ENCODE measurements around the gene BICDL2. TPM values are rescaled to one million over a fixed set of nuclear protein-coding genes. Genes with fewer than 3 reads are reported as not detected.

Gene BICDL2
- polyA plus RNA-seq, 2 of the 4 experiments (the other 2 are of a cell fraction): not detected

- ATAC-seq (no peak), FAIRE-seq (no peak), DNase-seq (ENCODE audit: low read depth in 1 of 2, low spot score in 1 of 2) (no peak)
- ChIA-PET CTCF (interaction anchor here (0.6 to 12.4 kb wide), 12 partner anchors 12 to 110 kb away, joined by 3 to 186 read pairs (median 4); partner anchors contain the start of genes ZNF213 and ZSCAN10), POLR2A (no interaction called here)
- TF ChIP-seq ELK1 (IDR thresholded peaks at IDR 0.05; ENCODE audit: low read depth, low read length) (no peak), RCOR1 (IDR thresholded peaks at IDR 0.05; ENCODE audit: low read depth, low read length) (no peak), USF2 (IDR thresholded peaks at IDR 0.05) (no peak), RAD21 (conservative IDR thresholded peaks at IDR 0.05 in 1 of 2, IDR thresholded peaks at IDR 0.05 in 1 of 2) (no peak), TP53 (CRISPR knock-in tag; IDR thresholded peaks at IDR 0.05) (no peak), GATA3 (IDR thresholded peaks at IDR 0.05; ENCODE audit: borderline replicate concordance) (no peak), NFE2L2 (conservative IDR thresholded peaks at IDR 0.05; ENCODE audit: low read length) (no peak), RNF2 (IDR thresholded peaks at IDR 0.05; ENCODE audit: borderline replicate concordance, low read depth) (no peak), CEBPB (IDR thresholded peaks at IDR 0.05) (no peak), CHD4 (IDR thresholded peaks at IDR 0.05; ENCODE audit: borderline replicate concordance) (no peak), POLR2A (IDR thresholded peaks at IDR 0.05; ENCODE audit: low read length) (no peak), JUNB (IDR thresholded peaks at IDR 0.05) (no peak), SREBF2 (IDR thresholded peaks at IDR 0.05) (no peak)
- Histone ChIP-seq H3K27ac (no peak overlapping the region), H3K4me3 (no peak overlapping the region), H3K4me2 (no peak overlapping the region), H3K4me1 (peaks cover 23% of the 10 kb centered on the region), H3K9me3 (no peaks in the 10 kb centered on the region)
- 91% methylated on average over 8 of the region's 8 CpGs for WGBS (ENCODE audit: missing lambda C conversion rate)
These were observed 27.1 kb upstream of the BICDL2 start for GRCh38 chr16:3063625-3064386.

- 77% methylated on average over 6 of the region's 6 CpGs for WGBS (ENCODE audit: missing lambda C conversion rate)
- H3K27ac ChIP-seq: no peak overlapping the region
- no peak for DNase-seq (ENCODE audit: low read depth in 1 of 2, low spot score in 1 of 2)
- FAIRE-seq: no peak
- H3K4me2 ChIP-seq: no peak overlapping the region
- no peaks in the 10 kb centered on the region for H3K9me3 ChIP-seq
- H3K4me1 ChIP-seq: peaks cover 27% of the 10 kb centered on the region
- no peak for ATAC-seq
- no peak for TF ChIP-seq RNF2 (IDR thresholded peaks at IDR 0.05; ENCODE audit: borderline replicate concordance, low read depth)
- TF ChIP-seq PHF8 (IDR thresholded peaks at IDR 0.05; ENCODE audit: borderline replicate concordance, low read depth): no peak
- TF ChIP-seq POLR2A (IDR thresholded peaks at IDR 0.05; ENCODE audit: low read length): no peak
- TF ChIP-seq MAZ (IDR thresholded peaks at IDR 0.05; ENCODE audit: borderline replicate concordance, low read depth, low read length): no peak
- no peak for TF ChIP-seq CBX2 (IDR thresholded peaks at IDR 0.05; ENCODE audit: borderline replicate concordance, low read depth)
- TF ChIP-seq NFE2L2 (conservative IDR thresholded peaks at IDR 0.05; ENCODE audit: low read length): no peak
- no peak for TF ChIP-seq RARB (CRISPR knock-in tag; IDR thresholded peaks at IDR 0.05)
- TF ChIP-seq KDM5A (IDR thresholded peaks at IDR 0.05): no peak
- TF ChIP-seq HMGXB4 (CRISPR knock-in tag; IDR thresholded peaks at IDR 0.05; ENCODE audit: borderline replicate concordance): no peak
- TF ChIP-seq RCOR1 (IDR thresholded peaks at IDR 0.05; ENCODE audit: low read depth, low read length): no peak
- no peak for TF ChIP-seq CHD4 (IDR thresholded peaks at IDR 0.05; ENCODE audit: borderline replicate concordance)
- no peak for TF ChIP-seq SREBF2 (IDR thresholded peaks at IDR 0.05)
- no peak for TF ChIP-seq FOSB (CRISPR knock-in tag; IDR thresholded peaks at IDR 0.05)
- no peak for TF ChIP-seq CHD2 (IDR thresholded peaks at IDR 0.05; ENCODE audit: low read length, partially characterized antibody)
- no peak for TF ChIP-seq GATA3 (IDR thresholded peaks at IDR 0.05; ENCODE audit: borderline replicate concordance)
- TF ChIP-seq CTCF (IDR thresholded peaks at IDR 0.05): no peak
- TF ChIP-seq MAX (IDR thresholded peaks at IDR 0.05): no peak
- TF ChIP-seq POLR2AphosphoS2 (conservative IDR thresholded peaks at IDR 0.05; ENCODE audit: low read length): no peak
- CTCF ChIA-PET: interaction anchor here (0.7 to 12.4 kb wide), 6 partner anchors 14 to 67 kb away, joined by 3 to 186 read pairs (median 7); partner anchors contain the start of genes ZNF213 and ZSCAN10
- POLR2A ChIA-PET: no interaction called here
- no peak overlapping the region for H3K4me3 ChIP-seq
These were observed 25.8 kb upstream of the BICDL2 start for GRCh38 chr16:3062553-3062952.
